HS-5 (cell line): ENCODE results near the gene TNPO3.

Experiments used
- DNase-seq: peaks from one replicate; pipeline ENCODE4 v3.0.0-alpha.2; 2012; ENCODE audit warnings: low read depth

The TNPO3 gene

DNA sequence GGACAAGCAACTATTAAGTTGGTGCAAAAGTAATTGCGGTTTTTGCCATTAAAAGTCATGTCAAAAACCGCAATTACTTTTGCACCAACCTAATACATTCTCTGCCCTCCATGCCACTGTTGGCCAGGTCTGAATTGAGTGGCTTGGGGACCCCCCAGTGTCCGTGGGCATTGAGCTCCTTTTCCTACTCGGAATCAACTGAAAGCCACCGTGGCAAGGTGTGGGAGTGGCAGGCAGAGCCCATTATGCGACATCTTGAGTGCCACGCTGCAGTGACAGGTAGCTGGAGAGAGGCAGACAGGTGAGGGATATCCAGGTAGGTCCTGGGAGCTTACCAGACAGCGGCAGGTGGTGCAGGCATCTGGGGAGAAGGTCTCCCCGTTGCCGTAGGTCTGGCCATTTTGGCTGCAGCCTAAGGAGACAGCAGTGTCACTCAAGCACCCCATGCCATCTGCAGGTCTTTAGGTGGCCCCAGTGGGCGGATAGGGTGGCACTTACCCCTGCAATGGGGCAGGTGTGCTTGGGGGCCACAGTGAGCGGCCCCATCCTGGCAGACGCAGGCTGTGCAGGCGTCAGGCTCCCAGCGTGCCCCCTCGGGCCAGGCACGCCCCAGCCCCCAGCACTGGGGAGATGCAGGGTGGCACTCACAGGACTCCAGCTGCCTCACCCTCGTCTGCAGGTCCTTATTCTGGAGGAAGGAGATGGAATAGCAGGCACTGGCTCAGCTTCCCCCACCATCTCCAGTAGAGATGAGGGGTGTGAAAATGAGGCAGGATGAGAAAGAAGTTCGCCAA is 147.9 kb downstream of the TNPO3 start:
- DNase-seq, result no peak

DNA sequence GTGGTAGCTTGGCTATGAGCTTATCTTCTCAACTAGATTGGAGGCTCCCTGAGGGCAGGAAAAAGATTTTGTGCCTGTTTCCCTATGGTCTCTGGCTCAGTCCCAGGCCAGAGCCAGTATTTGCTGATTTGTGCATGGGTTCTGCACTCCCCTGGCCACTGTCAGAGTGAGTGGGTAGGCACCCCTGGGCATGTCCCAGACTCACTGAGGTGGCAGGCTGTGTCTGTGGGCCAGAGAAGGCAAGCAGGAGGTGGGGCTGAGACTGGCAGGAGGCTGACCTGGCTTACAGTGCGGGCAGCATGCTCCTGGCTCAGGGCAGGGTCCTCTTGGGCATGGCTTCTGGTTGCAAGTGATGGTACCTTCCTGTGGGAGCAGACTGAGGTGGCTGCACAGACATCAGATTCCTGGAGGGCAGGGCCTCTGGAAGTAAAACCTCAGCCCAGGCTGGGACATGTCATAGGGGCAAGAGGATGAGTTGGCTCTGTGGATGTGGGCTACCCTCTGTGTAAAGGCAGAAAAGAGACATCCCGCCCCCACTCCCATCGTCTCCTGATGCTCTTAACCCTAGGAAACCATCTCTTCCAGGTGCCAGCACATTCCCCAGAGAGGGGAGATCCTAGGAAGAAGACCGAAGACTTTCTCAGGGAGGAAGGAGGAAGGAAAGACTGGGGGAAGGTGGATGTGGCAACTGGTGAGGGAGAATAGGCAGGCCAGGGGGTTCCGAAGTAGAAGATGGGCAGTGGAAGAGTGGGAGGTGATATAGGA is 148.7 kb downstream of the TNPO3 start:
- DNase-seq, result no peak

- DNase-seq, result no peak
These were observed 150.3 kb downstream of the TNPO3 start for GRCh38 chr7:128904381-128905197.
